Thyroid gland (tissue), 4 donors: ENCODE results near the gene SLC35E1. TPM values are rescaled to one million over a fixed set of nuclear protein-coding genes. Genes with fewer than 3 reads are reported as not detected.

ENCODE experiments used
- DNase-seq, 2 donors: peaks; one replicate each; pipeline ENCODE4 v3.0.0-alpha.2; 2019
- H3K27ac ChIP-seq, 3 donors: fragments of 200-600 bp; sonication (generic); 1 replicate in 2 of 3; 2 replicates in 1 of 3; pipeline ENCODE4 v1.5.1; 2016 to 2019; ENCODE audit warnings: mild to moderate bottlenecking in 1 of 3, moderate library complexity in 1 of 3
- H3K27me3 ChIP-seq: fragments of 200-600 bp; sonication (generic); one replicate; pipeline ENCODE4 v1.5.1; 2019
- H3K36me3 ChIP-seq, 2 donors: fragments of 200-600 bp; sonication (generic); one replicate each; pipeline ENCODE4 v1.5.1; 2016 to 2019
- H3K4me1 ChIP-seq, 2 donors: fragments of 200-600 bp; sonication (generic); one replicate each; pipeline ENCODE4 v1.5.1; 2017 to 2019
- H3K4me3 ChIP-seq, 3 donors: fragments of 200-600 bp; sonication (generic); replicated peaks in 1 of 3; 1 replicate in 2 of 3; 2 replicates in 1 of 3; pipeline ENCODE4 v1.5.1; 2016; ENCODE audit warnings: mild to moderate bottlenecking in 1 of 3
- H3K9me3 ChIP-seq: fragments of 200-600 bp; sonication (generic); one replicate; pipeline ENCODE4 v1.5.1; 2017
- CTCF ChIP-seq, 6 experiments: fragments of 200-600 bp in 3 of 6; fragments of 450-650 bp in 3 of 6; sonication (generic) in 3 of 6; IDR thresholded peaks; one replicate each; pipeline ENCODE4 v1.5.1; 2016 to 2019; ENCODE audit warnings: antibody characterized with exemption in 6 of 6, mild to moderate bottlenecking in 2 of 6, inconsistent platforms in 1 of 6, moderate library complexity in 1 of 6
- POLR2A ChIP-seq, 2 donors: fragments of 450-650 bp; IDR thresholded peaks; one replicate each; pipeline ENCODE4 v1.6.1; 2017; ENCODE audit warnings: antibody characterized with exemption in 2 of 2, mild to moderate bottlenecking in 2 of 2, moderate library complexity in 1 of 2
- whole genome bisulfite sequencing, 2 donors: methylation state at CpG; one replicate each; pipeline ENCODE4 v1.1.5; 2017; 5-methylcytosine and 5-hydroxymethylcytosine counted together
- intact Hi-C: fragments of 100-400 bp; cut with DNase I; formaldehyde crosslinking; loops from one replicate; pipeline ENCODE4 v1.15.1; 2023
- total RNA-seq, 4 donors: library from RNA; depleted of rRNA; stranded (reverse); fragments of >200 nt; gene quantifications; one replicate each; pipeline ENCODE4 v1.2.3, GENCODE V29; 2016

Gene SLC35E1
- total RNA-seq, 4 donors from 2014 or later: 33.3 to 49.3 (median 38.6) TPM

GRCh38 chr19:16575282-16575681, 3.1 kb upstream of the SLC35E1 start:
- WGBS, 2 donors: 89 to 94% methylated on average over 2 of the region's 2 CpGs
- Histone ChIP-seq H3K4me1 (peaks cover 24 to 25% of the 10 kb centered on the region in 2 donors), H3K36me3 (peaks cover 20 to 27% of the 10 kb centered on the region in 2 donors), H3K9me3 (no peaks in the 10 kb centered on the region), H3K4me3 (no peak overlapping the region), H3K27me3 (no peaks in the 10 kb centered on the region), H3K27ac (no peak overlapping the region)
- intact Hi-C loops: no loop called here
- no peak for DNase-seq
- TF ChIP-seq CTCF (IDR thresholded peaks at IDR 0.05): no peak

- Histone ChIP-seq H3K36me3 (peaks cover 23 to 27% of the 10 kb centered on the region in 2 donors), H3K27ac (no peak overlapping the region), H3K9me3 (no peaks in the 10 kb centered on the region), H3K4me1 (peaks cover 24 to 25% of the 10 kb centered on the region in 2 donors), H3K4me3 (no peak overlapping the region), H3K27me3 (no peaks in the 10 kb centered on the region)
- no peak for DNase-seq
- no peak for TF ChIP-seq POLR2A (IDR thresholded peaks at IDR 0.05)
- no peak for TF ChIP-seq CTCF (IDR thresholded peaks at IDR 0.05)
- intact Hi-C loops: loop anchor here (5.0 kb wide), 1 partner anchor 53 kb away; the partner anchor contains the start of gene MED26
These were observed 1.7 kb upstream of the SLC35E1 start for GRCh38 chr19:16573925-16574324.

GRCh38 chr19:16573296-16573695, 1.1 kb upstream of the SLC35E1 start:
- peaks cover 24 to 25% of the 10 kb centered on the region in 2 donors for H3K4me1 ChIP-seq
- no peaks in the 10 kb centered on the region for H3K9me3 ChIP-seq
- H3K4me3 ChIP-seq: peak overlapping the region; percentile 45 to 83 (median 81)
- TF ChIP-seq CTCF (IDR thresholded peaks at IDR 0.05) (no peak), POLR2A (IDR thresholded peaks at IDR 0.05) (no peak)
- peak overlapping the region in 2 of 3 donors; percentile 35 to 66 for H3K27ac ChIP-seq
- 56 to 68% methylated on average over 13 of the region's 13 CpGs for WGBS, 2 donors
- H3K36me3 ChIP-seq: peaks cover 23 to 27% of the 10 kb centered on the region in 2 donors
- intact Hi-C loops: loop anchor here (5.0 kb wide), 1 partner anchor 54 kb away; the partner anchor contains the start of gene MED26
- DNase-seq: no peak
- no peaks in the 10 kb centered on the region for H3K27me3 ChIP-seq

- intact Hi-C loops: loop anchor here (5.0 kb wide), 1 partner anchor 55 kb away; the partner anchor contains the start of gene MED26
- 0% methylated on average over 6 to 12 of the region's 75 CpGs for WGBS, 2 donors
- Histone ChIP-seq H3K4me3 (peak overlapping the region; percentile 73 to 75 (median 75)), H3K27me3 (no peaks in the 10 kb centered on the region), H3K9me3 (no peaks in the 10 kb centered on the region), H3K27ac (peak overlapping the region; percentile 22 to 69 (median 56)), H3K36me3 (peaks cover 17 to 23% of the 10 kb centered on the region in 2 donors), H3K4me1 (peaks cover 24 to 25% of the 10 kb centered on the region in 2 donors)
- DNase-seq: peak in 1 of 2 donors; percentile 40
- TF ChIP-seq CTCF (IDR thresholded peaks at IDR 0.05): no peak
These were observed 338 bp downstream of the SLC35E1 start for GRCh38 chr19:16571822-16572331.

- H3K9me3 ChIP-seq: no peaks in the 10 kb centered on the region
- H3K27ac ChIP-seq: peak overlapping the region in 1 of 3 donors; percentile 56
- DNase-seq: no peak
- H3K27me3 ChIP-seq: no peaks in the 10 kb centered on the region
- intact Hi-C loops: loop anchor here (5.0 kb wide), 1 partner anchor 56 kb away; the partner anchor contains the start of gene MED26
- peaks cover 24 to 25% of the 10 kb centered on the region in 2 donors for H3K4me1 ChIP-seq
- WGBS, 2 donors: 18 to 23% methylated on average over 5 to 6 of the region's 6 CpGs
- TF ChIP-seq POLR2A (IDR thresholded peaks at IDR 0.05) (no peak), CTCF (IDR thresholded peaks at IDR 0.05) (no peak)
- H3K36me3 ChIP-seq: peaks cover 19 to 22% of the 10 kb centered on the region in 2 donors
- peak overlapping the region; percentile 73 to 75 (median 75) for H3K4me3 ChIP-seq
These were observed 932 bp downstream of the SLC35E1 start for GRCh38 chr19:16571283-16571682.
